Mucosa of descending colon (tissue), 3 donors: Measurements from ENCODE around the gene SNX30. TPM values are rescaled to one million over a fixed set of nuclear protein-coding genes. Genes with fewer than 3 reads are reported as not detected.
A peak's percentile ranks its signal among the peaks of the same experiment; 100 is the strongest.

Source experiments
- ATAC-seq: fragments of 200-7000 bp; cut with Tn5 transposase; one replicate; pipeline ENCODE4 v1.9.1; 2020; ENCODE audit warnings: mild to moderate bottlenecking, moderate library complexity
- DNase-seq, 3 donors: peaks; one replicate each; pipeline ENCODE4 v3.0.0-alpha.2; 2020
- H3K36me3 ChIP-seq: fragments of 200-600 bp; one replicate; pipeline ENCODE4 v1.8.0; 2021; ENCODE audit warnings: low read depth, mild to moderate bottlenecking
- H3K4me1 ChIP-seq: fragments of 200-600 bp; one replicate; pipeline ENCODE4 v1.8.0; 2021; ENCODE audit warnings: low read depth, mild to moderate bottlenecking
- H3K4me3 ChIP-seq: fragments of 200-600 bp; one replicate; pipeline ENCODE4 v1.8.0; 2021; ENCODE audit warnings: mild to moderate bottlenecking
- H3K9me3 ChIP-seq: fragments of 200-600 bp; one replicate; pipeline ENCODE4 v1.8.0; 2021; ENCODE audit warnings: mild to moderate bottlenecking
- intact Hi-C, 2 donors: fragments of 100-400 bp; cut with DNase I in 1 of 2; cut with micrococcal nuclease in 1 of 2; formaldehyde crosslinking; loops; one replicate each; pipeline versions ENCODE4 v1.11.0 to v1.11.1; 2022; cut with DNase I, micrococcal nuclease
- total RNA-seq, 3 donors: library from RNA; stranded (reverse); fragmentation: NEBNext Ultra II Directional in 2 of 3; extraction: Animal tissue kit (Norgen Biotek cat#: 25700) in 2 of 3; gene quantifications; one replicate each; pipeline versions ENCODE4 v1.2.1 to v1.2.4, GENCODE V29; 2021 to 2023
- TF ChIP-seq, protein P1 (sequence below): fragments of 200-600 bp; IDR thresholded peaks from one replicate; pipeline ENCODE4 v1.8.0; 2022; ENCODE audit warnings: antibody characterized with exemption, mild to moderate bottlenecking
- donor health status: DM: no; HTN: no; CAD: no; lungs with moderate emphysema.
- donor health status: DM: no; HTN: no; CAD: no.
- donor health status: DM: no; HTN: yes; CAD: no.

Gene SNX30
- total RNA-seq, 3 donors from 2014 or later, result 19.0 to 38.6 (median 34.8) TPM

DNA sequence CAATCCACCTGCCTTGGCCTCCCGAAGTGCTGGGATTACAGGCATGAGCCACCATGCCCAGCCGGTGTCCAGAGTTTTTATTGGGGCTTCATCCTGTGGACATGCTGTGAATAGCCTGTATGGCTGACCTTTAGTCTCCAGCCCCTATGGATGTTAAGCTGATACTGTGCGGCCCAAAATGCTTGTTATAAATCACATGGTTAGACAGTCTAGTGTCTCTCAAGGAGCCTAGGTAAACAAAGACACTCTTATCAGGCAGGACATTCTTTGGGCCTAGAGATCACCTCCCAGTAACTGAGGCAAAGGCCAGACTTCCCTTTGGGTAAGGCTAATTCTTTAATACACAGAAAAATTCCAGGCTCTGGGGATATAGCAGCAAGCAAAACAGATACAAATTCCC lies 162.1 kb downstream of the SNX30 start:
- Histone ChIP-seq H3K4me3 (no peak overlapping the region), H3K4me1 (peaks cover 10% of the 10 kb centered on the region), H3K36me3 (no peaks in the 10 kb centered on the region), H3K9me3 (no peaks in the 10 kb centered on the region)
- no peak for ATAC-seq
- intact Hi-C loops, result no loop called here
- no peak for DNase-seq
- TF ChIP-seq, protein P1, sequence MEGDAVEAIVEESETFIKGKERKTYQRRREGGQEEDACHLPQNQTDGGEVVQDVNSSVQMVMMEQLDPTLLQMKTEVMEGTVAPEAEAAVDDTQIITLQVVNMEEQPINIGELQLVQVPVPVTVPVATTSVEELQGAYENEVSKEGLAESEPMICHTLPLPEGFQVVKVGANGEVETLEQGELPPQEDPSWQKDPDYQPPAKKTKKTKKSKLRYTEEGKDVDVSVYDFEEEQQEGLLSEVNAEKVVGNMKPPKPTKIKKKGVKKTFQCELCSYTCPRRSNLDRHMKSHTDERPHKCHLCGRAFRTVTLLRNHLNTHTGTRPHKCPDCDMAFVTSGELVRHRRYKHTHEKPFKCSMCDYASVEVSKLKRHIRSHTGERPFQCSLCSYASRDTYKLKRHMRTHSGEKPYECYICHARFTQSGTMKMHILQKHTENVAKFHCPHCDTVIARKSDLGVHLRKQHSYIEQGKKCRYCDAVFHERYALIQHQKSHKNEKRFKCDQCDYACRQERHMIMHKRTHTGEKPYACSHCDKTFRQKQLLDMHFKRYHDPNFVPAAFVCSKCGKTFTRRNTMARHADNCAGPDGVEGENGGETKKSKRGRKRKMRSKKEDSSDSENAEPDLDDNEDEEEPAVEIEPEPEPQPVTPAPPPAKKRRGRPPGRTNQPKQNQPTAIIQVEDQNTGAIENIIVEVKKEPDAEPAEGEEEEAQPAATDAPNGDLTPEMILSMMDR, result no peak

DNA sequence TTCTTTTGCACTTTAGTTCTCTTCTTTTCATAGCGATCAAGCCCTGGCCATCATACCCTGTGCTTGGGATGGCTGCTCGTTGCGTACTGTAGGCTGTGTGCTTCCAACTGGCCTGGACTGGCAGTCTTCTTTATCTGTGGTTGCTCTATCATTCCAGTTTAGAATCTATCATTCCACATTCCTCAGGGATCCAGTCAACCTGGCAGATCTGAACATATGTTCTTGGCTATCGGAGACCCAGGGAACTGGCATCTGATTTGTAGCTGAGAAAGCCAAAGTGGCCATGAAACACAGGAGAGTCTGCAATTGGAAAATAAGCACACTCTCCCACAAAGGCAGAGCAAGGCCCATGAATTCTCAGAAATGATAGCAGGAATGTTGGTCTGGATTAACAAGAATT lies 162.8 kb downstream of the SNX30 start:
- intact Hi-C loops, result no loop called here
- H3K4me1 ChIP-seq, result peaks cover 10% of the 10 kb centered on the region
- no peak overlapping the region for H3K4me3 ChIP-seq
- ATAC-seq, result no peak
- H3K9me3 ChIP-seq, result no peaks in the 10 kb centered on the region
- H3K36me3 ChIP-seq, result no peaks in the 10 kb centered on the region
- no peak for DNase-seq
- TF ChIP-seq, protein P1, result no peak

DNA sequence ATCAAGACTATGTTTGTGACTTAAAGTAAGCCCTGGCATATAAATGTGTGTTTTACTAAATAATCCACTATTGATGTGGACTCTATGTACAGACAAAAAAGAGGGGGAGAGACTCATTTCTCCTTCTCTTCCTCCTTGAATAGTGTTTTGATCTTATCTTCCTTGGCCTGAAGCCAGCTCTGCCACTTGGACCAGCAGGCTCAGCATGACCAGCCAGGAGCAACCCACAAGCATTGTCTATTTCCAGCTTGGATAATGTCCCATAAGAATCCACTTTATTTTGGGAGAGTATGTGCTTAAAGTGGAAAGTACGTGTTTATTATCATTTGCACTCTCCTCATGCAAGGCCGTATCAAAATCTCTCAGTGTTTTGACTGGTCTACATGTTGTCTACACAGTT lies 164.0 kb downstream of the SNX30 start:
- intact Hi-C loops, result no loop called here
- ATAC-seq, result no peak
- no peaks in the 10 kb centered on the region for H3K9me3 ChIP-seq
- peaks cover 10% of the 10 kb centered on the region for H3K4me1 ChIP-seq
- no peak for DNase-seq
- no peak overlapping the region for H3K4me3 ChIP-seq
- no peaks in the 10 kb centered on the region for H3K36me3 ChIP-seq
- TF ChIP-seq, protein P1, result no peak

DNA sequence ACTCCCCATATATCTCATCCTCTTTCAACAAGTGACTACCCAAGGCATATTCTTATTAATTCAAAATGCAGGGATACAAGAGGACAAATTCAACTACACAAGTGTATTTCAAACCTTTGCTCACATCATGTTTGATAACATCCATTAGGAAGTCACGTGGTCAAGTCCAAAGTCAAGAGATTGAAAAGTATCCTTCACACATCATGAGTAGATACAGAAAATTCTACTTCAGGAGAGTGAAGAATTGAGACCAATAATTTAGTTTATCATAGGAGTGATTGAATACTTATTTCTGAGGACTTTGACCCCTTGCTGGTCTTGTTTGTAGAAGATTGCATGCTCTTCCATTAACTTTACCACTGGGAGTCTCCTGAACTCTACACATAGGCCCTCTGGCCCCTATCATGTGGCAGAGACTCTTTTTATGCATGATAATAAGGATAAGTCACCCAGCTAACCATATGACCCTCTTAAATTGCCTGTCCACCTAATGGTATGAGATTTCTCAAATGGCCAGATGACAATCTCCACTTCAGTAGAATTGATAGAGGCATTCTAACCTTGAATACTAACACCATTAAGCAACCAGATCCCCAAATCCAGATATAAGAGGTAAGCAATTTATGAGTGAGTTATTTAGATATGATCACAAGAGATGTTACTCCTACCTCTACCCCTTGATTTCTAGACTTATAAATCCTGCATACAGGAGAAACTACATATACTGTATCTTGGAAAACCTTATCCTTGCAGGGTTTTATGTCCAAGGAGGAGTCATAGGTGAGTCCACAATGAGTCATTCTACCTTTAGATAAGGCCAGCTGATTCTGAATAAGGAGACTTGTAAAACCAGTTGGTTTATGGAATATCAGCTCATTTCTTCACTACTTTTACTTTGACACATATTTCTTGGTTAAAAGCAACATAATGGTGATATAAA lies 166.8 kb downstream of the SNX30 start:
- Histone ChIP-seq H3K9me3 (no peaks in the 10 kb centered on the region), H3K4me3 (no peak overlapping the region), H3K36me3 (no peaks in the 10 kb centered on the region), H3K4me1 (peaks cover 10% of the 10 kb centered on the region)
- peak; percentile 95 for ATAC-seq
- DNase-seq, result peak in 1 of 3 donors; percentile 17
- intact Hi-C loops, result no loop called here
- TF ChIP-seq, protein P1, result no peak

DNA sequence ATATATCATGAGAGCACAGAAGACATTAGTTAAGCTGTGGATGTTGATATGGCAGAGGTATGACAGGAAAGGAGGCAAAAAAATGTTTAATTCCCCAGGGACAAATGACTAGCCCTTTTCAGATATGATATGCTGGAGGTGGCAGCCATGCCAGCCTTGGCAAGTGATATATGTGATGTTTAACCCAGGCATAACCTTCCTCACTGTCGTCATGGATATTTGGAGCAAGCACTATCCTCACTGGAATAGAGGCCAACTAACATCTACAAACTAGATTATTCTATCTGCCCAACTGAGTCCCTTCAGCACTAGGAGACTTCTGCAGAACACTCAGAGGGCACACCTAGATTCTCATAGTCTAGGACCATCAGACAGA lies 167.4 kb downstream of the SNX30 start:
- peak; percentile 57 for ATAC-seq
- Histone ChIP-seq H3K9me3 (no peaks in the 10 kb centered on the region), H3K4me3 (no peak overlapping the region), H3K36me3 (no peaks in the 10 kb centered on the region), H3K4me1 (peaks cover 10% of the 10 kb centered on the region)
- intact Hi-C loops, result no loop called here
- peak in 1 of 3 donors; percentile 10 for DNase-seq
- TF ChIP-seq, protein P1, result no peak
